GM18499 (cell line): ENCODE data around the gene HELZ2.

Experiments used
- ATAC-seq: cut with Tn5 transposase; IDR thresholded peaks from one replicate; pipeline ENCODE4 v1.9.1; 2021; ENCODE audit warnings: moderate number of reproducible peaks; ENCODE audit not compliant: insufficient read depth, unreplicated experiment

HELZ2 gene

DNA sequence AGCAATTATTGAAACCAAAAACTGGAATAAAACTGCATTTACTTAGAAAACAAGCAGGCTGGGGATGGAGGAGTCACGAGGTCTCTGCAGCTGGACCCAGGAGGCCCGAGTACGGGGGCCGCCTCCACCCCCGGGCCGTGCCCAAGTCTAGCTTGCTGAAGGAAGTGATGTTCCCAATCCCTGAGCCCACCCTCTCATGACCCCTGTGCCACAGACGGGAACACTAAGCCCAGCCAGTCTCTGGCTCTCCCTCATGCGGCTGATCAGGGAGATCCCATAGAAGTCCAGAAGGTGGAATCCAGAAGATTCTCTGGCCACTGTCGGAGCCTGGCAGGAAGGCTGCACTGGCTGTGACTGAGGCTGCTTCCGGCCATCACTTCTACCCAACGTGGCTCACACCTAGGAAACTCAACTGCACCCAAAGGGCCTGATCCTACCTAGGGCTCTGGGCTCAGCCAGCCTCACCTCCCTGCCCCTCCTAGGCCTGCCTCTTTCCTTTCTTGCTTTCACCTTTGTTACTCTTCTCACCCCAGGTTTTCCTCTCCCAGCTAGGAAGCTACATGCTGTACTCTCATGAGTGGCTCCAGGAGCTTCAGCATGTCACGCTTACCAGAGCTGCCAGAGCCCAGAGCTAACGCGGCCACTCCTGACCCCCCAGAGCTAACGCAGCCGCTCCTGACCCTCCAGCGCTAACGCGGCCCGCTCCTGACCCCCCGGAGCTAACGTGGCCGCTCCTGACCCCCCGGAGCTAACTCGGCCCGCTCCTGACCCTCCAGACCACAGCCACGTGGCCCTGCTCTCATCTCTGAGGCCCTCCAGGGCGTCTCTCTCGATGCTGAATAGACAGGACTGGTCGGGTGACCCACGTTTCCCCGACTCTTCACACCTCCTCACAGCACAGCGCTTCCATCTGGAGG is 24.7 kb upstream of the HELZ2 start:
- no peak for ATAC-seq

DNA sequence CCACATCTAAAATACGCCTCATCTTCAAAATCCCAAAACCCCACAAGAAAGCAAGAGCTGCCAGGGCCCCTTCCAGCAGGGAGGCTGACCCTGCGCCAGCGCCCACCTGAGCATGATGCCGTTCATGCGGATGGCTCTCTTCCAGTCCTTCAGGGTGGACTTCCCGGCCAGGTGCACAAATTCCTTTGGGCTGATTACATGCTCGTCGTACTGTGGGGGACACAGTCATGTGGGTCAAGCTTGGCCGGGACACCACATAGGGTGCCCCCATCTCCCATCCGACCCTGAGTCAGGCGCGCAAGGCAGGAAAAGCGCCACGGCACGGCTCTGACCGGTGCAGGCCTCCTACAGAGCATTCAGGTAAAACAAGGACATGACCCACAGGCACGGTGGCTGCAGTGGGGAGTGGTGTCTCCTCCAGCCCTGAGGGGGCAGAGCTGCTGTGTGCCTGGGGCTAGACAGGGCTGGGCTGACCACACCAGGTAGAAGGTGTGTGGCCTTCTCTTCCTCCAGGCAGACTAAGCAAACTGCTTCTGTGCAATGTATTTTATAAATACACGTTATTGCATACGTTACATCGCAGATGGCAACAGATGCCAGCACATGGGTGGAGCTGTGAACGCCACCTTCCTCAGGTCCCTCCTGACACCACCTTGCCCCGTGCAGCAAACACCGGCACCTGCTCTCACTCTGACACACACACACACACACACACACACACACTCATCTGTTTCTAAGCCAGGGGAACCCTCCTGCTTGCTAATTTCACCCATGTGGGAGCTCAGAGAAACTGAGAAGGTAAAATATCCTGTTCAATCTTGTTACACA is 23.8 kb upstream of the HELZ2 start:
- ATAC-seq: no peak

GRCh38 chr20:63596423-63596822 is 22.4 kb upstream of the HELZ2 start:
- no peak for ATAC-seq

- no peak for ATAC-seq
Measured at GRCh38 chr20:63595416-63596127, 21.5 kb upstream of the HELZ2 start.

DNA sequence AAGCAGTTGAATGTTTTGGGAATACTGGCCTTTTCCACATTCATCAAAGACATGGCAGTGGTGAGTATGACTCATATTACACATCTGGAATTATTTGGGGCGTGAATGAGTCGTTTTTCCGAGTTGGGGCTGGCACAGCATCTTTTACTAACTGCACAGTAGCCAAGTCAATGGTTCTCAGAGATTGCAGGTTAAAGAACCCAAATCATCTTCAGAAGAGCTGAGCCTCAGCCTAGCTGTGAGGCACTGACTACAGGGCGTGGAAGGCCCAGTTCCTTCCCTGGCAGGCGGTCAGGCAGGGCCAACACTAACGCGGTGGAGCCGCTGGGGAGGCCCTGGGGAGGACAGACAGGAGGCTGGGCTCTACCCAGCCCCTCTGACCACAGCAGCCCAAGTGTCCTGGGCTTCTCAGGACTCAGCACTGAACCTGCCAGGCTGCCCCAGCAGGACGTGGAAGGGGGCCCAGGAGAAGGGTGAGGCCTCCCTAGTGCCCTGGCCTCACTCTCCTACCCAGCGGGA is 20.1 kb upstream of the HELZ2 start:
- ATAC-seq: no peak

GRCh38 chr20:63592661-63593060 is 18.6 kb upstream of the HELZ2 start:
- ATAC-seq: no peak

DNA sequence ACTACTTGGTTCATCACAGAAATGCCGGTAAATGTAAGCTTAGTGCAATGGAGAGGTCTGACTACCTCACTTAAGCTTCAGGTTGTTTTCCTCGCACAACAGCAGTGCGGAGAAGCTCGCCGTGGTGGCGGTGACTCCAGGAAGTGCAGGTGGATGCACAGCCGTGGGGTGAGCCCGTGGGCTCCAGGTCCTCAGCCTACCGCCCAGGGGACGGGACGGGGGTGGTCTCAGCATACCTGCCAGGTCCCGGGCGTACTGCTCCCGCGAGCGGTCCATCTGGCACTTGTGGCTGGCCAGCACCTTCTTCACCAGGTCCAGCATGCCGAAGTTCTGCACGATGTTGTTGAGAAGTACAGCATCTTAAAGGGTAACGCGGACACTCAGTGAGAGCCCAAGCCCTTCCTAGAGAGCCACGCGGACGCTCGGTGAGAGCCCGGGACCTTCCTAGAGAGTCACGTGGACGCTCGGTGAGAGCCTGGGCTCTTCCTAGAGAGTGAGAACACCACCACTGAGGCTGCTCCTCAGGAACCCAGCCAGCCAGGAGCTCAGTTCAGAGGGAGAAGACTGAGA is 17.8 kb upstream of the HELZ2 start:
- no peak for ATAC-seq

- ATAC-seq: no peak
Measured at GRCh38 chr20:63591147-63591533, 17.1 kb upstream of the HELZ2 start.

GRCh38 chr20:63590218-63591146 is 16.4 kb upstream of the HELZ2 start:
- ATAC-seq: no peak

- ATAC-seq: no peak
Measured at GRCh38 chr20:63589261-63590217, 15.5 kb upstream of the HELZ2 start.

DNA sequence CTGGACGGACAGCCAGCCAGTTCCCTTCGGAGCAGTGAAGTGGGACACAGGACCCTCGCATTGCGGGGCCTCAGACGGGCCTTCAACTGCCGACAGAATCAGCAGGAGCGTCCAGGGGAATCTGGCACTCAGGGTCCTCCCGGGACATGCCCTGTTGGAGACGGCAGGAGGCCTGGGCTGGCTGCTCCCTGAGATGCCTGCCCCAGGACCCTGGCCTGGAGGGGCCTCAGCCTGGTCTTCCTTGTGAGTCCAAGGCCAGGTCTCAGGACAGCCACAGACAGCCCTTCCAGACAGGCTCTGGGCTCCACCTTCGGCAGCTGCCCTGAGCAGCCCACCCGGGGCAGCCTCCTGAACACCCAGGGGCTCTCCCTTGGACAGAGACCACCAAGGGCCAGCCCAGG is 14.6 kb upstream of the HELZ2 start:
- ATAC-seq: no peak

GRCh38 chr20:63587776-63588591 is 13.9 kb upstream of the HELZ2 start:
- no peak for ATAC-seq

GRCh38 chr20:63587256-63587655 is 13.2 kb upstream of the HELZ2 start:
- ATAC-seq: no peak

DNA sequence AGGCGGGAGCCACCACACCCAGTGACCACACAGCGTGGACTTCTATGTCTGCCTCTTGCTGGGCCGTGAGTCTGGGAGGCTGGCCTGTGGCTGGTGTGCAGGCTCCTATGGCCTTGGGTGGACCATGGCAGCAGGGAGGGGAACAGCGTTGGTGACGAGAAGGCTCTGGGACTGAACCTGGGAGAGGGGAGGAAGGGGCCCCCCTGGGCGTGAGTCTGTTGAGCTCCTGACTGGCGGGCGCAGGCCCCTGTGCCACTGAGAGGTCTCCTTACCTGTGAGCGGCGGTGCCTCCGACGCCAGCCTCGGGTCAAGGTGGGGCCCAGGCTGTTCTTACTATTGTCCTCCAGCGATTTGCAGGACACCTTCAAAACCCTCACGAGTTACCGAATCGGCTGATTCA is 12.8 kb upstream of the HELZ2 start:
- ATAC-seq: no peak

GRCh38 chr20:63585616-63586565 is 11.9 kb upstream of the HELZ2 start:
- ATAC-seq: no peak

DNA sequence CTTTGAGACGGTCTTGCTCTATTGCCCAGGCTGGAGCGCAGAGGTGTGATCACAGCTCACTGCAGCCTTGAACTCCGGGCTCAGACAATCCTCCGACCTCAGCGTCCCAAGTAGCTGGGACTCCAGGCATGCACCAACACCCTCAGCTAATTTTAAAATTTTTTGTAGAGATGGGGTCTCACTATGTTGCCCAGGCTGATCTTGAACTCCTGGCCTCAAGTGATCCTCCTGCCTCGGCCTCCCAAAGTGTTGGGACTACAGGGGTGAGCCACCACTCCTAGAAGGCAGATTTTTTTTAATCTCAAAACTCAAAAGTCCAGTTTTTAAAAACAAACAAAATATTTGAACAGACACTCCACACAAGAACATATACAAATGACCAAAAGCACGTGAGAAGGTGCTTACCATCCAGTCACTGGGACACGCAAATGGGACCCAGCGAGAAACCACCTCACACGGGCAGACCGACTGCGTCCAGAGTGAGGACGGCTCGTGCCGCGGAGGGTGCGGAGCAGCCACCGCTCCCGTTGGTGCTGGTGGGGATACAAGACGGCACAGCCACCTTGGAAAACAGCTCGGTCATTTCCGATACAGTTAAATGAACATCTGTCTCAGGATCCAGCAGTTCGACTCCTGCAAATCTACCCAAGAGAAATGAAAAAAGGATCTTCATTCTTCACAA is 8.5 kb upstream of the HELZ2 start:
- ATAC-seq: no peak
